Neural cell (in vitro differentiated cells): Measurements from ENCODE around the gene AHCYL1. TPM values are rescaled to one million over a fixed set of nuclear protein-coding genes. Genes with fewer than 3 reads are reported as not detected.

ENCODE experiments used
- H2AFZ ChIP-seq: fragments of 200-600, 300-800 bp; sonication (generic), shearing (Covaris generic); 2 replicates; pipeline ENCODE4 v1.6.0; 2014; ENCODE audit warnings: low read depth, mild to moderate bottlenecking, antibody characterized with exemption, low read length, moderate library complexity
- H3F3A ChIP-seq: fragments of 200-600 bp; shearing (Covaris generic); 2 replicates; pipeline ENCODE4 v1.6.1; 2016; ENCODE audit warnings: mild to moderate bottlenecking, moderate library complexity, mixed read lengths, antibody characterized with exemption, low read length; ENCODE audit not compliant: insufficient read depth, poor library complexity, severe bottlenecking
- H3K27ac ChIP-seq: fragments of 200-600, 300-800 bp; sonication (generic), shearing (Covaris generic); 2 replicates; pipeline ENCODE4 v1.5.1; 2014; ENCODE audit warnings: mild to moderate bottlenecking, low read length, moderate library complexity
- H3K27me3 ChIP-seq: fragments of 300-800, 200-600 bp; sonication (generic), shearing (Covaris generic); 2 replicates; pipeline ENCODE4 v1.6.0; 2014; ENCODE audit warnings: mild to moderate bottlenecking, low read depth, low read length, moderate library complexity; ENCODE audit not compliant: insufficient read depth
- H3K36me3 ChIP-seq: fragments of 300-800, 200-600 bp; sonication (generic), shearing (Covaris generic); 2 replicates; pipeline ENCODE4 v1.5.1; 2014; ENCODE audit warnings: mild to moderate bottlenecking, antibody characterized with exemption, low read length, moderate library complexity; ENCODE audit not compliant: insufficient read depth
- H3K4me2 ChIP-seq: fragments of 300-800, 200-600 bp; sonication (generic), shearing (Covaris generic); 2 replicates; pipeline ENCODE4 v1.6.0; 2014; ENCODE audit warnings: mild to moderate bottlenecking, low read length
- H3K4me3 ChIP-seq: fragments of 300-800, 200-600 bp; sonication (generic), shearing (Covaris generic); 2 replicates; pipeline ENCODE4 v1.5.1; 2014; ENCODE audit warnings: mild to moderate bottlenecking, low read length, moderate library complexity
- H3K79me2 ChIP-seq: fragments of 200-600 bp; shearing (Covaris generic); replicated peaks from 2 replicates; pipeline ENCODE4 v1.6.0; 2014; ENCODE audit warnings: mild to moderate bottlenecking, low read length, moderate library complexity; ENCODE audit not compliant: insufficient read depth
- H3K9ac ChIP-seq: fragments of 300-800, 200-600 bp; sonication (generic), shearing (Covaris generic); 2 replicates; pipeline ENCODE4 v1.6.1; 2016; ENCODE audit warnings: mild to moderate bottlenecking, low read length, mixed read lengths
- H3K9me2 ChIP-seq: fragments of 200-600 bp; shearing (Covaris generic); 2 replicates; pipeline ENCODE4 v1.6.1; 2016; ENCODE audit warnings: mild to moderate bottlenecking, low read length, mixed read lengths; ENCODE audit not compliant: insufficient read depth
- H3K9me3 ChIP-seq: fragments of 200-600, 300-800 bp; sonication (generic), shearing (Covaris generic); 2 replicates; pipeline ENCODE4 v1.6.1; 2016; ENCODE audit warnings: mild to moderate bottlenecking, mixed run types, low read length, moderate library complexity, mixed read lengths
- H4K20me1 ChIP-seq: fragments of 200-600 bp; shearing (Covaris generic); 2 replicates; pipeline ENCODE4 v1.6.1; 2016; ENCODE audit warnings: mild to moderate bottlenecking, mixed run types; ENCODE audit not compliant: insufficient read depth
- EP300 ChIP-seq: fragments of 450-650 bp; conservative IDR thresholded peaks from 2 replicates; pipeline ENCODE4 v1.6.1; 2014; ENCODE audit warnings: antibody characterized with exemption, mild to moderate bottlenecking, moderate library complexity; ENCODE audit not compliant: poor library complexity, severe bottlenecking
- EZH2 ChIP-seq: fragments of 200-600, 300-800 bp; shearing (Covaris generic), sonication (generic); IDR thresholded peaks from 2 replicates; pipeline ENCODE4 v1.6.1; 2014; ENCODE audit warnings: antibody characterized with exemption, low read length, borderline replicate concordance, mild to moderate bottlenecking; ENCODE audit not compliant: insufficient read depth, poor library complexity, severe bottlenecking
- MXI1 ChIP-seq: fragments of 450-650 bp; conservative IDR thresholded peaks from 2 replicates; pipeline ENCODE4 v1.6.1; 2014; ENCODE audit warnings: antibody characterized with exemption, mild to moderate bottlenecking; ENCODE audit not compliant: poor library complexity, severe bottlenecking
- POLR2AphosphoS5 ChIP-seq: IDR thresholded peaks from 2 replicates; pipeline ENCODE4 v1.6.1; 2012
- RAD21 ChIP-seq: fragments of 450-650 bp; conservative IDR thresholded peaks from 2 replicates; pipeline ENCODE4 v1.6.1; 2014; ENCODE audit warnings: antibody characterized with exemption, mild to moderate bottlenecking, moderate library complexity
- SMC3 ChIP-seq: fragments of 450-650 bp; conservative IDR thresholded peaks from 2 replicates; pipeline ENCODE4 v1.6.1; 2014; ENCODE audit warnings: antibody characterized with exemption, mild to moderate bottlenecking, moderate library complexity; ENCODE audit not compliant: poor library complexity
- TAF1 ChIP-seq: IDR thresholded peaks from 2 replicates; pipeline ENCODE4 v1.6.1; 2012; ENCODE audit warnings: low read depth
- polyA plus RNA-seq: library from polyadenylated mRNA; depleted of rRNA; stranded (reverse); fragments of >200 nt; gene quantifications from 2 replicates; pipeline ENCODE4 v1.2.3, GENCODE V29; 2014
- TF ChIP-seq, protein P1 (sequence below): fragments of 450-650 bp; IDR thresholded peaks from 2 replicates; pipeline ENCODE4 v1.5.1; 2014; ENCODE audit warnings: antibody characterized with exemption, mild to moderate bottlenecking, moderate library complexity; ENCODE audit not compliant: poor library complexity, severe bottlenecking
- TF ChIP-seq, protein P2 (sequence below): IDR thresholded peaks from 2 replicates; pipeline ENCODE4 v1.6.1; 2012; ENCODE audit warnings: borderline replicate concordance

Gene AHCYL1
- polyA plus RNA-seq, 1 donor from 2014 or later: 48.7 TPM

DNA sequence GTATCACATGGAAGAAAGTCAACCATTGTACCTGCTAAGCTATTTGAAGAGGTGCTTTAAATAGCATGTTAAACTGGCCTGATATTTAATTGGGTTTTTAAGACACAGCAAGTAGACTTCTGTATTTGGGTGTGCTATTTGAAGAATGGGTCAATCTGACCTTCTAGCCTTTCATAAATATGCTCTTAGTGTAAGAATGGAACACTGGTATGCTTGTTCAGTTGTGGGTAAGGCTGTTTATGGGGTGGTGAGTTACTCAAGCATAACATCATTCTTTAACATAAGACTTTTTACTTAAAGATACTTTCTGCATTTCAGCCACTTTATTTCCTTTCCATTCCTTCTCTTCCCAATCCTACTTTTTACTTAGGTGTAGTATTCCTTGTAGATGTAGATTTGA, 21.4 kb downstream of the AHCYL1 start:
- H3K9me2 ChIP-seq: no peaks in the 10 kb centered on the region
- H3K4me3 ChIP-seq: no peak overlapping the region
- peaks cover 13% of the 10 kb centered on the region for H3K79me2 ChIP-seq
- no peaks in the 10 kb centered on the region for H3K27me3 ChIP-seq
- no peak overlapping the region for H2AFZ ChIP-seq
- H3K27ac ChIP-seq: no peak overlapping the region
- no peaks in the 10 kb centered on the region for H3K9me3 ChIP-seq
- H4K20me1 ChIP-seq: no peaks in the 10 kb centered on the region
- H3K9ac ChIP-seq: no peak overlapping the region
- H3K36me3 ChIP-seq: peaks cover 3% of the 10 kb centered on the region
- no peak for TF ChIP-seq EZH2
- no peak for TF ChIP-seq MXI1
- TF ChIP-seq TAF1: no peak
- TF ChIP-seq POLR2AphosphoS5: no peak
- TF ChIP-seq SMC3: no peak
- no peak for TF ChIP-seq RAD21
- TF ChIP-seq, protein P1, sequence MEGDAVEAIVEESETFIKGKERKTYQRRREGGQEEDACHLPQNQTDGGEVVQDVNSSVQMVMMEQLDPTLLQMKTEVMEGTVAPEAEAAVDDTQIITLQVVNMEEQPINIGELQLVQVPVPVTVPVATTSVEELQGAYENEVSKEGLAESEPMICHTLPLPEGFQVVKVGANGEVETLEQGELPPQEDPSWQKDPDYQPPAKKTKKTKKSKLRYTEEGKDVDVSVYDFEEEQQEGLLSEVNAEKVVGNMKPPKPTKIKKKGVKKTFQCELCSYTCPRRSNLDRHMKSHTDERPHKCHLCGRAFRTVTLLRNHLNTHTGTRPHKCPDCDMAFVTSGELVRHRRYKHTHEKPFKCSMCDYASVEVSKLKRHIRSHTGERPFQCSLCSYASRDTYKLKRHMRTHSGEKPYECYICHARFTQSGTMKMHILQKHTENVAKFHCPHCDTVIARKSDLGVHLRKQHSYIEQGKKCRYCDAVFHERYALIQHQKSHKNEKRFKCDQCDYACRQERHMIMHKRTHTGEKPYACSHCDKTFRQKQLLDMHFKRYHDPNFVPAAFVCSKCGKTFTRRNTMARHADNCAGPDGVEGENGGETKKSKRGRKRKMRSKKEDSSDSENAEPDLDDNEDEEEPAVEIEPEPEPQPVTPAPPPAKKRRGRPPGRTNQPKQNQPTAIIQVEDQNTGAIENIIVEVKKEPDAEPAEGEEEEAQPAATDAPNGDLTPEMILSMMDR: no peak
- TF ChIP-seq, protein P2, sequence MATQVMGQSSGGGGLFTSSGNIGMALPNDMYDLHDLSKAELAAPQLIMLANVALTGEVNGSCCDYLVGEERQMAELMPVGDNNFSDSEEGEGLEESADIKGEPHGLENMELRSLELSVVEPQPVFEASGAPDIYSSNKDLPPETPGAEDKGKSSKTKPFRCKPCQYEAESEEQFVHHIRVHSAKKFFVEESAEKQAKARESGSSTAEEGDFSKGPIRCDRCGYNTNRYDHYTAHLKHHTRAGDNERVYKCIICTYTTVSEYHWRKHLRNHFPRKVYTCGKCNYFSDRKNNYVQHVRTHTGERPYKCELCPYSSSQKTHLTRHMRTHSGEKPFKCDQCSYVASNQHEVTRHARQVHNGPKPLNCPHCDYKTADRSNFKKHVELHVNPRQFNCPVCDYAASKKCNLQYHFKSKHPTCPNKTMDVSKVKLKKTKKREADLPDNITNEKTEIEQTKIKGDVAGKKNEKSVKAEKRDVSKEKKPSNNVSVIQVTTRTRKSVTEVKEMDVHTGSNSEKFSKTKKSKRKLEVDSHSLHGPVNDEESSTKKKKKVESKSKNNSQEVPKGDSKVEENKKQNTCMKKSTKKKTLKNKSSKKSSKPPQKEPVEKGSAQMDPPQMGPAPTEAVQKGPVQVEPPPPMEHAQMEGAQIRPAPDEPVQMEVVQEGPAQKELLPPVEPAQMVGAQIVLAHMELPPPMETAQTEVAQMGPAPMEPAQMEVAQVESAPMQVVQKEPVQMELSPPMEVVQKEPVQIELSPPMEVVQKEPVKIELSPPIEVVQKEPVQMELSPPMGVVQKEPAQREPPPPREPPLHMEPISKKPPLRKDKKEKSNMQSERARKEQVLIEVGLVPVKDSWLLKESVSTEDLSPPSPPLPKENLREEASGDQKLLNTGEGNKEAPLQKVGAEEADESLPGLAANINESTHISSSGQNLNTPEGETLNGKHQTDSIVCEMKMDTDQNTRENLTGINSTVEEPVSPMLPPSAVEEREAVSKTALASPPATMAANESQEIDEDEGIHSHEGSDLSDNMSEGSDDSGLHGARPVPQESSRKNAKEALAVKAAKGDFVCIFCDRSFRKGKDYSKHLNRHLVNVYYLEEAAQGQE: no peak
- no peak for TF ChIP-seq EP300
- H3K4me2 ChIP-seq: no peak overlapping the region
- no peaks in the 10 kb centered on the region for H3F3A ChIP-seq

DNA sequence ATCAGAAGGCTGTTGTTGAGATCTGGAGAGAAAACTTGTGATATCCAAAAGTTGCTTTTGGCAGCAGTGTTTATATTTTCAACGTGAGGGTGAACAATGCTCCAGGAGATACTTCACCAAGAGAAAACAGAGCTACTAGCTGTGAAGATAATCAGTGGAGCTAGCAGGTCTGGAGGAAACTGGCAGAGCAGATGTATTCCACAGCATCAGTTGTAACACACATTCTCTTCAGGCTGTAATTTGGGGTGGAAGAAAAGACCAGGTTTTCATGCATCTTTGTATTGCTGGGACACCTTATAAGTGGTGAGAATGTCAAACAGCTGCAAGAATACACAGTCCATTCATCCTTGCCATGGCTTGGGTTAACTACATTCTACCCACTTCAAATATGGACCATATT, 22.0 kb downstream of the AHCYL1 start:
- Histone ChIP-seq H3K4me3 (no peak overlapping the region), H3F3A (no peaks in the 10 kb centered on the region), H2AFZ (no peak overlapping the region), H3K9me3 (no peaks in the 10 kb centered on the region), H3K27me3 (no peaks in the 10 kb centered on the region), H4K20me1 (no peaks in the 10 kb centered on the region), H3K79me2 (peaks cover 11% of the 10 kb centered on the region), H3K9me2 (no peaks in the 10 kb centered on the region), H3K27ac (no peak overlapping the region), H3K4me2 (no peak overlapping the region), H3K9ac (no peak overlapping the region), H3K36me3 (peaks cover 3% of the 10 kb centered on the region)
- TF ChIP-seq POLR2AphosphoS5 (no peak), SMC3 (no peak), TAF1 (no peak)
